AG04450 (cell line): ENCODE measurements around the gene OGFOD3. TPM values are rescaled to one million over a fixed set of nuclear protein-coding genes. Genes with fewer than 3 reads are reported as not detected.
"Not testable (repeated sequence)": the region's sequence is repeated elsewhere in the genome, so short reads cannot be mapped to it uniquely, and the experiment has no call there.

ENCODE experiments used
- CTCF ChIA-PET: fragments of 300-600, 350-600 bp; formaldehyde crosslinking; extraction: SDS; loops from one replicate; lab custom pipeline; 2022; ENCODE audit warnings: antibody characterized with exemption, inconsistent platforms; lab: Charles Lee
- POLR2A ChIA-PET: fragments of 350-600 bp; formaldehyde crosslinking; extraction: SDS; loops from one replicate; lab custom pipeline; 2021; ENCODE audit warnings: antibody characterized with exemption, inconsistent platforms; lab: Yijun Ruan, JAX
- DNase-seq: peaks from one replicate; pipeline ENCODE4 v3.0.0-alpha.2; 2011; ENCODE audit warnings: low read depth, low spot score
- H3K27ac ChIP-seq: one replicate; pipeline ENCODE4 v1.5.1; 2012; ENCODE audit warnings: low read depth, low read length, control low read depth
- H3K27me3 ChIP-seq: one replicate; pipeline ENCODE4 v1.6.0; 2012; ENCODE audit warnings: low read length; ENCODE audit not compliant: control insufficient read depth, insufficient read depth
- H3K4me3 ChIP-seq: 2 replicates; pipeline ENCODE4 v1.5.1; 2011; ENCODE audit warnings: mild to moderate bottlenecking, low read depth, low read length, control low read depth
- H3K9me3 ChIP-seq: 2 replicates; pipeline ENCODE4 v1.5.1; 2012; ENCODE audit warnings: low read length; ENCODE audit not compliant: control insufficient read depth, insufficient read depth
- CTCF ChIP-seq: IDR thresholded peaks from 2 replicates; pipeline ENCODE4 v1.5.1; 2011; ENCODE audit warnings: low read depth, low read length, control low read depth, inconsistent platforms
- polyA plus RNA-seq: library from polyadenylated mRNA; depleted of rRNA; stranded (reverse); fragments of >200 nt; gene quantifications from 2 replicates; pipeline ENCODE4 v1.2.3, GENCODE V29; 2011

OGFOD3 gene
- polyA plus RNA-seq, 1 experiment: 22.8 TPM

- POLR2A ChIA-PET: no interaction called here
- H3K27ac ChIP-seq: no peak overlapping the region
- no peak overlapping the region for H3K4me3 ChIP-seq
- H3K27me3 ChIP-seq: peaks cover 45% of the 10 kb centered on the region
- TF ChIP-seq CTCF: no peak
- DNase-seq: no peak
- H3K9me3 ChIP-seq: no peaks in the 10 kb centered on the region; the same call in 1 of the 2 replicates
- CTCF ChIA-PET: interaction anchor here (0.6 kb wide), 1 partner anchor 81 kb away, joined by 3 read pairs; no protein-coding TSS in a partner anchor
Measured at GRCh38 chr17:82380860-82381702, 37.3 kb downstream of the OGFOD3 start.

GRCh38 chr17:82378741-82379021 is 39.7 kb downstream of the OGFOD3 start:
- H3K27me3 ChIP-seq: peaks cover 40% of the 10 kb centered on the region
- TF ChIP-seq CTCF: no peak
- no peaks in the 10 kb centered on the region; the same call in 1 of the 2 replicates for H3K9me3 ChIP-seq
- POLR2A ChIA-PET: no interaction called here
- CTCF ChIA-PET: no interaction called here
- DNase-seq: no peak
- H3K4me3 ChIP-seq: no peak overlapping the region
- no peak overlapping the region for H3K27ac ChIP-seq

GRCh38 chr17:82377924-82378740 is 40.3 kb downstream of the OGFOD3 start:
- H3K4me3 ChIP-seq: no peak overlapping the region
- CTCF ChIA-PET: no interaction called here

GRCh38 chr17:82377294-82377693 is 41.1 kb downstream of the OGFOD3 start:
- DNase-seq, CTCF ChIA-PET, POLR2A ChIA-PET, H3K27ac ChIP-seq, H3K9me3 ChIP-seq, H3K4me3 ChIP-seq: not testable (repeated sequence)
- peaks cover 46% of the 10 kb centered on the region for H3K27me3 ChIP-seq

More at GRCh38 chr17:82377924-82378740, 40.3 kb downstream of the OGFOD3 start:
- H3K27ac ChIP-seq: no peak overlapping the region
- H3K9me3 ChIP-seq: no peaks in the 10 kb centered on the region; the same call in 1 of the 2 replicates
- no peak for DNase-seq
- POLR2A ChIA-PET: no interaction called here
- TF ChIP-seq CTCF: no peak
- H3K27me3 ChIP-seq: peaks cover 40% of the 10 kb centered on the region

GRCh38 chr17:82376042-82376730 is 42.2 kb downstream of the OGFOD3 start:
- no peak for TF ChIP-seq CTCF
- ChIA-PET POLR2A (interaction anchor here (0.6 kb wide), 1 partner anchor 122 kb away, joined by 11 read pairs; no protein-coding TSS in a partner anchor), CTCF (no interaction called here)
- peaks cover 2% of the 10 kb centered on the region; the same call in 1 of the 2 replicates for H3K9me3 ChIP-seq
- H3K27ac ChIP-seq: no peak overlapping the region
- H3K27me3 ChIP-seq: peaks cover 55% of the 10 kb centered on the region
- no peak for DNase-seq
- no peak overlapping the region for H3K4me3 ChIP-seq
